ENCODE results near the gene UBXN11.

- TF ChIP-seq GATA2 (IDR thresholded peaks at IDR 0.05; ENCODE audit: low read depth, low read length), result no peak
- no peak for TF ChIP-seq GATA3 (IDR thresholded peaks at IDR 0.05; ENCODE audit: low read depth, low read length)
These were observed at the start of gene UBXN11 for GRCh38 chr1:26306290-26307229.
